ENCODE results near the gene RNF5. TPM values are rescaled to one million over a fixed set of nuclear protein-coding genes. Genes with fewer than 3 reads are reported as not detected.

The RNF5 gene
- polyA plus RNA-seq, 1 donor from 2014 or later, result 369 TPM

DNA sequence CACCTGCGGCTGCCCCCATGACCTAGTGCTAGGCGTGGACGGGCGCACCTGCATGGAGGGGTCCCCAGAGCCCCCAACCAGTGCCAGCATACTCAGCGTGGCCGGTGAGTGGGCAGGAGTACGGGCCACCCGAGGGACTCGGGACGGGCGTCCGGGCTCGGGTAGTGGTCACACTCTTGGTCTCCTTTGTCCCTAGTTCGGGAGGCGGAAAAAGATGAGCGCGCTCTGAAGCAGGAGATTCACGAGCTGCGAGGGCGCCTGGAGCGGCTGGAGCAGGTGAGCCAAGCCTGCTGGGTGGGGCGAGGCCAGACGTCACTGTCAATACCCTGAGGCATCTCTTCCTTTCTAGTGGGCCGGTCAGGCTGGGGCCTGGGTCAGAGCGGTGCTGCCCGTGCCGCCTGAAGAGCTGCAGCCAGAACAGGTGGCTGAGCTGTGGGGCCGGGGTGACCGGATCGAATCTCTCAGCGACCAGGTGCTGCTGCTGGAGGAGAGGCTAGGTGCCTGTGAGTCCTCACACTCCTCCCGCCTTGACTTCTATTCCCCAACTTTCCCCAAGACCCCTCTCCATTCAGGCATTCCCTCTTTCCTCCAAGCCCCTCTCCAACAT is 10.9 kb upstream of the RNF5 start:
- Histone ChIP-seq H3K27ac (ENCODE audit: low read length) (no peak overlapping the region), H3K4me3 (ENCODE audit: low read length) (no peak overlapping the region), H3K4me2 (ENCODE audit: low read length) (no peak overlapping the region), H3K27me3 (ENCODE audit: insufficient read depth, low read depth, low read length) (no peaks in the 10 kb centered on the region), H3K9ac (ENCODE audit: low read length) (no peak overlapping the region), H3F3A (ENCODE audit: insufficient read depth, low read length, poor library complexity, severe bottlenecking) (no peaks in the 10 kb centered on the region), H2AFZ (ENCODE audit: low read depth, low read length) (no peak overlapping the region), H4K20me1 (ENCODE audit: insufficient read depth) (no peaks in the 10 kb centered on the region), H3K36me3 (ENCODE audit: insufficient read depth, low read length) (no peaks in the 10 kb centered on the region), H3K79me2 (replicated peaks; ENCODE audit: insufficient read depth, low read length) (peaks cover under 1% of the 10 kb centered on the region), H3K9me2 (ENCODE audit: insufficient read depth, low read length) (no peaks in the 10 kb centered on the region), H3K9me3 (ENCODE audit: low read length) (no peaks in the 10 kb centered on the region)
- no peak for TF ChIP-seq SMC3 (conservative IDR thresholded peaks at IDR 0.05; ENCODE audit: poor library complexity)
- no peak for TF ChIP-seq TAF1 (IDR thresholded peaks at IDR 0.05; ENCODE audit: low read depth)
- TF ChIP-seq MXI1 (conservative IDR thresholded peaks at IDR 0.05; ENCODE audit: poor library complexity, severe bottlenecking), result no peak
- TF ChIP-seq, protein P1, sequence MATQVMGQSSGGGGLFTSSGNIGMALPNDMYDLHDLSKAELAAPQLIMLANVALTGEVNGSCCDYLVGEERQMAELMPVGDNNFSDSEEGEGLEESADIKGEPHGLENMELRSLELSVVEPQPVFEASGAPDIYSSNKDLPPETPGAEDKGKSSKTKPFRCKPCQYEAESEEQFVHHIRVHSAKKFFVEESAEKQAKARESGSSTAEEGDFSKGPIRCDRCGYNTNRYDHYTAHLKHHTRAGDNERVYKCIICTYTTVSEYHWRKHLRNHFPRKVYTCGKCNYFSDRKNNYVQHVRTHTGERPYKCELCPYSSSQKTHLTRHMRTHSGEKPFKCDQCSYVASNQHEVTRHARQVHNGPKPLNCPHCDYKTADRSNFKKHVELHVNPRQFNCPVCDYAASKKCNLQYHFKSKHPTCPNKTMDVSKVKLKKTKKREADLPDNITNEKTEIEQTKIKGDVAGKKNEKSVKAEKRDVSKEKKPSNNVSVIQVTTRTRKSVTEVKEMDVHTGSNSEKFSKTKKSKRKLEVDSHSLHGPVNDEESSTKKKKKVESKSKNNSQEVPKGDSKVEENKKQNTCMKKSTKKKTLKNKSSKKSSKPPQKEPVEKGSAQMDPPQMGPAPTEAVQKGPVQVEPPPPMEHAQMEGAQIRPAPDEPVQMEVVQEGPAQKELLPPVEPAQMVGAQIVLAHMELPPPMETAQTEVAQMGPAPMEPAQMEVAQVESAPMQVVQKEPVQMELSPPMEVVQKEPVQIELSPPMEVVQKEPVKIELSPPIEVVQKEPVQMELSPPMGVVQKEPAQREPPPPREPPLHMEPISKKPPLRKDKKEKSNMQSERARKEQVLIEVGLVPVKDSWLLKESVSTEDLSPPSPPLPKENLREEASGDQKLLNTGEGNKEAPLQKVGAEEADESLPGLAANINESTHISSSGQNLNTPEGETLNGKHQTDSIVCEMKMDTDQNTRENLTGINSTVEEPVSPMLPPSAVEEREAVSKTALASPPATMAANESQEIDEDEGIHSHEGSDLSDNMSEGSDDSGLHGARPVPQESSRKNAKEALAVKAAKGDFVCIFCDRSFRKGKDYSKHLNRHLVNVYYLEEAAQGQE (IDR thresholded peaks at IDR 0.05; ENCODE audit: borderline replicate concordance), result no peak
- TF ChIP-seq RAD21 (conservative IDR thresholded peaks at IDR 0.05), result no peak
- TF ChIP-seq POLR2AphosphoS5 (IDR thresholded peaks at IDR 0.05), result no peak
- TF ChIP-seq EP300 (conservative IDR thresholded peaks at IDR 0.05; ENCODE audit: poor library complexity, severe bottlenecking), result no peak
- TF ChIP-seq, protein P2, sequence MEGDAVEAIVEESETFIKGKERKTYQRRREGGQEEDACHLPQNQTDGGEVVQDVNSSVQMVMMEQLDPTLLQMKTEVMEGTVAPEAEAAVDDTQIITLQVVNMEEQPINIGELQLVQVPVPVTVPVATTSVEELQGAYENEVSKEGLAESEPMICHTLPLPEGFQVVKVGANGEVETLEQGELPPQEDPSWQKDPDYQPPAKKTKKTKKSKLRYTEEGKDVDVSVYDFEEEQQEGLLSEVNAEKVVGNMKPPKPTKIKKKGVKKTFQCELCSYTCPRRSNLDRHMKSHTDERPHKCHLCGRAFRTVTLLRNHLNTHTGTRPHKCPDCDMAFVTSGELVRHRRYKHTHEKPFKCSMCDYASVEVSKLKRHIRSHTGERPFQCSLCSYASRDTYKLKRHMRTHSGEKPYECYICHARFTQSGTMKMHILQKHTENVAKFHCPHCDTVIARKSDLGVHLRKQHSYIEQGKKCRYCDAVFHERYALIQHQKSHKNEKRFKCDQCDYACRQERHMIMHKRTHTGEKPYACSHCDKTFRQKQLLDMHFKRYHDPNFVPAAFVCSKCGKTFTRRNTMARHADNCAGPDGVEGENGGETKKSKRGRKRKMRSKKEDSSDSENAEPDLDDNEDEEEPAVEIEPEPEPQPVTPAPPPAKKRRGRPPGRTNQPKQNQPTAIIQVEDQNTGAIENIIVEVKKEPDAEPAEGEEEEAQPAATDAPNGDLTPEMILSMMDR (IDR thresholded peaks at IDR 0.05; ENCODE audit: poor library complexity, severe bottlenecking), result no peak
- no peak for TF ChIP-seq EZH2 (IDR thresholded peaks at IDR 0.05; ENCODE audit: borderline replicate concordance, insufficient read depth, low read length, poor library complexity, severe bottlenecking)

DNA sequence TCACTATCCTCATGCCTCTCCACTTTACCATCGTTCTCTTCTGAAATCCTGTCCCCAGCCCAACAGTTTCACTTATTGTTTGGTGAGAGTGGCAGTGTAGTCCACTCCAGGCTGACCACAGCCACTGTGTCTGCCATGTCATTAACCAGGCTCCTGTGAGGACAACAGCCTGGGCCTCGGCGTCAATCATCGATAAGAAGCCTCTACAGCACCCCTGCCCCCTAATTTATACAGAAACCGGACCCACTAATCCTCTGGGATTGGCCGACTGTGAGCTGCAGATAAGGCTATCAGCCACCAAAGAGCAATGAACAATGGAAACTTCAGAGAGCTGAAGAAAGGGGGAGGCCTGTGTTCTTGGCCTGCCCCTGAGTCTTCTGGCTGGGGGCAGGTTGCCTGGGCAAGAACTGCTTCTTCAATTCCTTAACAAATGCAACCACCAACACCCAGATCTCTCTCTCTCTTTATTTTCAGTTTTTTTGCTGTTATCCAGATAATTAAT is 10.4 kb upstream of the RNF5 start:
- no peak overlapping the region for H3K4me2 ChIP-seq (ENCODE audit: low read length)
- no peak overlapping the region for H3K9ac ChIP-seq (ENCODE audit: low read length)
- no peak overlapping the region for H2AFZ ChIP-seq (ENCODE audit: low read depth, low read length)
- H3F3A ChIP-seq (ENCODE audit: insufficient read depth, low read length, poor library complexity, severe bottlenecking), result no peaks in the 10 kb centered on the region
- H3K9me2 ChIP-seq (ENCODE audit: insufficient read depth, low read length), result no peaks in the 10 kb centered on the region
- no peaks in the 10 kb centered on the region for H3K9me3 ChIP-seq (ENCODE audit: low read length)
- no peak overlapping the region for H3K27ac ChIP-seq (ENCODE audit: low read length)
- H4K20me1 ChIP-seq (ENCODE audit: insufficient read depth), result no peaks in the 10 kb centered on the region
- H3K36me3 ChIP-seq (ENCODE audit: insufficient read depth, low read length), result no peaks in the 10 kb centered on the region
- no peaks in the 10 kb centered on the region for H3K27me3 ChIP-seq (ENCODE audit: insufficient read depth, low read depth, low read length)
- TF ChIP-seq MXI1 (conservative IDR thresholded peaks at IDR 0.05; ENCODE audit: poor library complexity, severe bottlenecking) (no peak), RAD21 (conservative IDR thresholded peaks at IDR 0.05) (no peak), SMC3 (conservative IDR thresholded peaks at IDR 0.05; ENCODE audit: poor library complexity) (no peak), POLR2AphosphoS5 (IDR thresholded peaks at IDR 0.05) (no peak), EP300 (conservative IDR thresholded peaks at IDR 0.05; ENCODE audit: poor library complexity, severe bottlenecking) (no peak), EZH2 (IDR thresholded peaks at IDR 0.05; ENCODE audit: borderline replicate concordance, insufficient read depth, low read length, poor library complexity, severe bottlenecking) (no peak), TAF1 (IDR thresholded peaks at IDR 0.05; ENCODE audit: low read depth) (no peak)
- TF ChIP-seq, protein P2 (IDR thresholded peaks at IDR 0.05; ENCODE audit: poor library complexity, severe bottlenecking), result no peak
- TF ChIP-seq, protein P1 (IDR thresholded peaks at IDR 0.05; ENCODE audit: borderline replicate concordance), result no peak
- H3K79me2 ChIP-seq (replicated peaks; ENCODE audit: insufficient read depth, low read length), result peaks cover 6% of the 10 kb centered on the region
- H3K4me3 ChIP-seq (ENCODE audit: low read length), result no peak overlapping the region
